G401.6 (cell line): Measurements from ENCODE around the gene NET1.
"Not testable (repeated sequence)": the region's sequence is repeated elsewhere in the genome, so short reads cannot be mapped to it uniquely, and the experiment has no call there.

Source experiments
- FAIRE-seq: peaks from 2 replicates; lab custom pipeline; 2012; peaks lifted over from hg19 to GRCh38; lab: Jason Lieb, UNC

The NET1 gene

DNA sequence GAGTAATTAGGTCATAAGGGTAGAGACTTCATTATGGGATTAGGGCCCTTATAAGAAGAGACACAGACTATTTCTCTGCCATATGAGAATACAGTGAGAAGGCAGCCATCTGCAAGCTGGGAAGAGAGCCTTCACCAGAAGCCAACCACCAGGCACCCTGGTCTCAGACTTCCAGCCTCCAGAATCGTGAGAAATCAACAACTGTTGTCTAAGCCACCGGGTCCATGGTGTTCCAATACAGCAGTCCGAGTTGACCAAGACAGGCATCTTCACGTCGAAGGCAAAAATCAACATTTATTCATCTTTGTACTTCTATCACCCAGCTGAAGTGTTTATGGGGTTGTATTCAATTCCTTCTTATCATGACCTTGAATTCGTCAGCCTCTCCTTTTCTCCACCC is 13.0 kb upstream of the NET1 start:
- no peak for FAIRE-seq

DNA sequence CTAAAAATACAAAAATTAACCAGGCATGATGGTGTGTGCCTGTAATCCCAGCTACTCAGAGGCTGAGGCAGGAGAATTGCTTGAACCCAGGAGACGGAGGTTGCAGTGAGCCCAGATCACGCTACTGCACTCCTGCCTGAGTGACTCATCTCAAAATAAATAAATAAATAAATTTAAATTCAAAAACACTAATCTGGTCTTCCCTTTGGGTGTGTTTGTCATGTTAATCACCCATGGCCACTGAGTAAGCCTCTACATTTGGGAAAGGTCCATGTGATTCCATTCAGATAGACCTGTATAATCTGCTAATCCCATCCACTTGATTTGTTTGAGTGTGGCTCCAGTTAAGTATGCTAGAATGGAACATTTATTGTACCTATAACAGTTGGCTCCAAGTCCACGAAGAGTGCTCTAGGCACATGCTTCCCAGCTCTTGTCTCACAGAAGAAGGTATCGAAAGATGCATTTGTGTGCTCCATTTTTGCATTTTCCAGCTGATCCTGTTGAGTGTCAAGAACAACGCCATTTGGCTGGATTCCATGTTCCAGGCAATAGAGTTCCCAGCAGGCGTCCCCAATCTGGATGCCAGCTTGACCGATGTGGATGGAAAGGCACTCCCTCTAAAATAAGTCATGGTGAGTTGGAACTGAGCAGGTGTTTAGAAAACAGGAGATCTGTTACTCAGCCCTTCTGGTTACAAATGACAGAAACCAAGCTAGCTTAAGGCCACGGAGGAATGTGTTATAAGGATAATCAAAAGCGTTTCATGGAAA is 11.7 kb upstream of the NET1 start:
- no peak for FAIRE-seq

DNA sequence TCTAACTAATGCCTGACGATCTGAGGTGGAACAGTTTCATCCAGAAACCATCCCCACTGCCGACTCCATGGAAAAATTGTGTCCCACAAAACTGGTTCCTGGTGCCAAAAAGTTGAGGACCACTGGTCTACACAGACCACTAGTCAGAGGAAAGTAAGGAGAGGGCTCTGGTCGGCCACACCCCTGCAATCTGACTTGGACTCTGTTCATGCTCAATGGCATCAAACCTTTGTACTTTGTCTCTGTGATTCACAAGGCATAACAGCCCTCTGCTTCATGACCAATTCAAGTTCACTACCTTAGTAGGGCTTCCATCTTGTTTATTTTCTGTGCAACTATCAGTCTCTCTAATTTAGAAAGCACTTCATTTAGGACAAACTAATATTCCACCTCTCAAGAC is 9.6 kb upstream of the NET1 start:
- FAIRE-seq: no peak

DNA sequence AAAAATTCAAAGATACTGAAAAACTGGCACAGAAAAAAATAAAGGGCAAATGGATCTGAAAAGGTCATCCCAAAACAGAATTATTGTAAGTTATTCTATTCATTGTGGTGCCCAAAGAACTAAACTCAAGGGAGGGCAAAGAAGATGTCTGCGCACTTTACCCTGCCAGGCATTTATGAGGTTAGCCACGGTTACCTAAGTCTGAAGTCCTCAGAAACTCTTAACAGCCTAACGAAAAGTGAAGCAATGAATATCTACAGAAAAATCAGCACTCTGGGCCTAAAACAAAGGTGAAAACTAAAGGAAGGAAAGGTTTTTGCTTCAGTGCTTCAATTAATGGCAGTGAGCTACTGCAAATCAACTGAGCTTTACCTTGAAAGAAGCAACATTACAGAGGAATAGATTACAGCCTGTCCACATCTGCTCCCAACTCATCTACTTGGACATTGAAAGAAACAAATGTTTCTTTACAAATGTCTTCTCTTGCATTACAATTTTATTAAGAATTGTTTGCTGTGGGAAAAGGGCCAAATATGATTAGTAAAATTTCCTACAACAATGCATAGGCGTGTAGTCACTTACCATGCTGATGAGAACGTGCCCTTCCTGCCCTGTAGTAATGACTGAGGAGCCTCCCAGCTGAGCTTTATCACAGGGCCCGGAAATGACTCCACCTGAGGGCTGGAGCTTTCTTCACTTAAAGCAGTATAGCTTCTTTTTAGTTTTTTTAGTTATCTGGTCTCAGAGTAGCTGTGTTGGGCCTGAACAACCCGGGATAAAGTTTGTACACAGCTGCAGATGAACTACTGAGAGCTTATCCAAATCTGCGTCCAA is 7.9 kb upstream of the NET1 start, which contains the start of gene TUBAL3:
TUBAL3 (minus strand) TSS at position 621 of the 834 bp plus-strand sequence; CDS start at position 585, 36 bp downstream.
- no peak for FAIRE-seq

DNA sequence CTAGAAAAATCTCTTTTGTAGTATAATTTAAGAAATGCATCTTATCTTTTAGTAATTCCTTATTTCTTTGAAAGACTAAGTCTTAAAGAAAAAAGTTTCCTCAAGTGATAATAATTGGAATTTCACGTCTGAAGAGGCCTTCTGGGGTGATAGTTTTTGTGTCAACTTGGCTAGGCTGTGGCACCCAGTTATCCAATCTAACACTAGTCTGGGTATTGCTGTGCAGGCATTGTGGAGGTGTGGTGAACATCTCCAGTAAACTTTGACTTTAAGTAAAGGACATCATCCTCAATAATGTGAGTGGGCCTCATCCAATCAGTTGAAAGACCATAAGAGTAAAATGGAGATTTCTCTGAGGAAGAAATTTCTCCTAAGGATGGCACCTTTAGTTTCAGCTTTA is 5.4 kb upstream of the NET1 start:
- FAIRE-seq: no peak

DNA sequence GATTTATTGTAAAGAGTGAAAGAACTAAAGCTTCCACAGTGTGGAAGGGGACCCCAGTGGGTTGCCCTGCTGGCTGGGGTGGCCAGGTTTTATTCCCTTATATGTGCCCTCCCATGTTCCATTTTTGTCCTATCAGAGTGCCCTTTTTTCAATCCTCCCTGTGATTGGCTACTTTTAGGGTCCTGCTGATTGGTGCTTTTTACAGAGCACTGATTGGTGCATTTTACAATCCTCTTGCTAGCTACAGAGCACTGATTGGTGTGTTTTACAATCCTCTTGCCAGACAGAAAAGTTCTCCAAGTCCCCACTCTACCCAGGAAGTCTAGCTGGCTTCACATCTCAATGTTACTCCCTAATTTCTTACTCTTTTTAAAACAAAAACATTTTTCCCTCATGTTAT is 1.6 kb upstream of the NET1 start:
- FAIRE-seq: not testable (repeated sequence)

- FAIRE-seq: no peak
Measured at GRCh38 chr10:5411941-5412276, 448 bp upstream of the NET1 start.

GRCh38 chr10:5413012-5413938 is 918 bp downstream of the NET1 start:
- no peak for FAIRE-seq

DNA sequence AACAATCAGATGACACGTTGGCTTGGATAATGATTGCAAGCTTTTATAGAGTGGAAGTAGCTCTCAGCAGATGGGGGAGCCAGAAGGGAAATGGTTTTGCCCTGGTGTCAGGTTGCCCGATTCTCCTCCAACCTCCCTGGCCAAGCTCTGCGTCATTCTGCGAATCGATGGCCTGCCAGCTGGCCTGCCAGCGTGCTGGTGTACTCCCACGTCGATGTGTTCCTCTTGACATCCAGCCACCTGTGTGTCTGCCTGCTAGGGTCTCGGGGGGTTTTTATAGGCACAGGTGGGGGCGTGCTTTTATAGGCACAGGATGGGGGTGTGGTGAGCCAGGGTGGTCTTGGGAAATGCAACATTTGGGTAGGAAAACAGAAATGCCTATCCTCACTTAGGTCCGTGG is 4.6 kb downstream of the NET1 start:
- FAIRE-seq: no peak

- peak; percentile 55 for FAIRE-seq
Measured at GRCh38 chr10:5418584-5418983, 6.2 kb downstream of the NET1 start.

DNA sequence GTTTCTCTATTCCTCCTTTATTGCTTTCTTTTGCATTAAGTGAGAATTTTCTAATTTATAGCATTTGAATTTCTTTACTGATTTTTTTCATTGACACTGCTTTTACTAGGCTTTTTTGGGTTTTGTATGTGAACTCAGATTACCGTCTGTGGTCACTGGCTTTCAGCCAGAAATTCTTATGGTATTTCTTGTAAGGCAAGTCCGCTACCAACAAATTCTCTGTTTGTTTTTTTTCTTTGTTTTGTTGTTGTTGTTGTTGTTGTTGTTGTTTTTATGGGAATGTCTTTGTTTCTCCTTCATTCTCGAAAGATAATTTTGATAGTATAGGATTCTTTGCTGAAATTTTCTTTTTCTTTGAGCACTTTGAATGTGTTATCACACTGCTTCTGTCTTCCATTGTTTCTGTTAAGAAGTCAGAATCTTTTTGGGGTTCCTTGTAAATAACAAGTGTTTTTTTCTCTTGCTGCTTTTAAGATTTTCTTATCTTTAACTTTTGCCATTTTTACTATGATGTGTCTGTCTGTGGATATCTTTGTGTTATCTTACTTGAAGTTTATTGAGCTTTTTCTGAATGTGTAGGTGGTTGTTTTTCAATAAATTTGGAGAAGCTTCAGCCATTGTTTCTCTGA is 7.2 kb downstream of the NET1 start:
- FAIRE-seq: no peak

GRCh38 chr10:5423771-5424170 is 11.4 kb downstream of the NET1 start:
- FAIRE-seq: no peak

- FAIRE-seq: no peak
Measured at GRCh38 chr10:5424751-5425150, 12.4 kb downstream of the NET1 start.

DNA sequence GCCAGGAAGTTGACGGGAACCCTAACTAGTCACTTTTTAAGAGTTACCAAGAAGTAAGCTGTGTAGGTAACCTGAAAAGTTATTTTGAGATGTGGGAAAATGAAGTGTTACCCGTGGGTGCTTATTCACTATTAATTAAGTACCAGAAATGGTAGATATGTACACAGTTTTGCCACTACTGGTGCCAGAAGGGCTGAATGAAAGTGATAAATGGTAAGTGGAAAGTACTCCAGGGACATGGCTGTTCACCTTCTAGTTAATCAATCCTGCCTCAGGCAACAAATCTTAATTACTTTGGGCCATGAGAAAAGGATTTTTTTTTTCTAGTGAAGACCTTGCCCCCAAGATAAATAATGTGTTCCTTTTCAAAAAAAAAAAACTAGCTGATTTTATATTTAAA is 15.8 kb downstream of the NET1 start:
- FAIRE-seq: no peak

GRCh38 chr10:5433182-5433581 is 20.8 kb downstream of the NET1 start:
- FAIRE-seq: no peak

DNA sequence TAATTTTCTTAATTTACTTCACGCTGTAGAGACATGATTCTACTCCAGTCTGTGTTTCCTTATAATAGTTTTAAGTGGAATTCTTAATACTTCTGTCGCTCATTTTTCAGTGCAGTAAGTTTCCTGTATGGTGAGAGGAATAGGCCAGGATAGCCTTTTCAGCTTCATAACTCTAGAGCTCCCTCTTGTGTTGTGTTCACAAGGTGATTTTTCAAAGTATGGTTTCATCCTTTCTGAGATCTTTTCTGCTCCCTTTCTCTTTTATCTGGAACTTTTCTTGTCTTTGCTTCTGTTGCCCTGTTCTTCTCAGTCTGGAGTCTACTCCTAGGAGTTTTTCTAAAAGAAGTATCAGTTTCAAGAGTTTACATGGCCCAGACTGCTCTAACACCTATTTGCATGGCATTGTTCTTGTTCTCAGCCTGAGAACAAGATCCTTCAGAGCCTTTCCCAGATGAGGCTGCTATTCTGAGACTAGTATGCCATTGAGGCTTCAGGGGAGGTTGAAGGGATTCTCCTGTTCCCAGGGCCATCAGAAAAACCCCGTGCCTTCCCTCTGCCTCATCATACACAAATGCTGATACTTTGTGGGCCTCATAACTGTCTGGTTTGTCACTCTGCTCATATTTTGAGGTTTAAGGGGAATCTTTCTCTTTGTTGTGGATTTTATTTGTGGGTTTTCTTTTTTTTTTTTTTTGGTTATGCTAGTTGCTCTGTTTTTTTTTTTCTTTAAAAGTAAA is 21.8 kb downstream of the NET1 start:
- FAIRE-seq: peak; percentile 93

DNA sequence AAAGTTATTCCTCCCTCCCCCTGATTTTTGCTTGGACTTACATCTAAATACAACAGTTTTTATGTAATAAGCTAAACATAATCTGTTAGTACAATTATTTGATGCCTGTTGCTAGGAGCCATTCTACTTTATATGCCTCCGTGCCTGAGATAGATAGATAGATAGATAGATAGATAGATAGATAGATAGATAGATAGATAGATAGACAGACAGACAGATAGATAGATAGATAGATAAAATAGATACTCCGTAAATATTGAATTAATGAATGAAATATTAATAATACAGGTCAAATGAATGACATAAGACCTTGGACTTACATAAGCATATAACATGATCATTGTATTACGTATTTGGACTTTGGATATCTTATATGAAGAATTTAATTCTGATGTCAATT is 23.0 kb downstream of the NET1 start:
- no peak for FAIRE-seq

GRCh38 chr10:5440206-5440605 is 27.8 kb downstream of the NET1 start:
- no peak for FAIRE-seq

DNA sequence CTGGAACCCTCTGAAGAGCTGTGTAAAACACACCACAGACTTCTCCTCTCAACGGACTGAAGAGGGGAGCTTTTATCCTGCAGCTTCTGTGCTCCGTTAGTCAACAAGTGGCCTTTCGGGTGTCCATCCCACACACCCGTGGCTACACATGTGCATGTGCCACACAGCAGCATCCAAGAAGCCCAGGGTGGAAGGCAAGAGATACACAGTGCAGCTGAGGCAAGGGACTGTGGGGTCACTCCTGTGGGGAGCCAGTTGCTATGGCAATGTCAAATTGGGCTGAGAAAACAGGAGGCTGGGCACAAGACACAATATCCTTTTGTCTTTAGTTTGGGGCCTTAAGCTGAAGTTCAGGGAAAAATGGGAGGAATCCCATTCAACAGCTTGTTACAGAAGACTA is 28.7 kb downstream of the NET1 start:
- no peak for FAIRE-seq

GRCh38 chr10:5442065-5442989 is 30.0 kb downstream of the NET1 start:
- FAIRE-seq: peak; percentile 92
